ENCODE measurements around the gene FAM171A2.

Gene FAM171A2

GRCh38 chr17:44318077-44318892 is 45.4 kb downstream of the FAM171A2 start:
- no peak for DNase-seq

- DNase-seq, result no peak
Measured at GRCh38 chr17:44317545-44317944, 46.1 kb downstream of the FAM171A2 start.

GRCh38 chr17:44315760-44316731 is 47.6 kb downstream of the FAM171A2 start:
- no peak for DNase-seq

- DNase-seq, result no peak
Measured at GRCh38 chr17:44314869-44315661, 48.6 kb downstream of the FAM171A2 start.

- DNase-seq, result no peak
Measured at GRCh38 chr17:44314524-44314868, 49.2 kb downstream of the FAM171A2 start.

- DNase-seq, result no peak
Measured at GRCh38 chr17:44314031-44314430, 49.6 kb downstream of the FAM171A2 start.

- no peak for DNase-seq
Measured at GRCh38 chr17:44312396-44313104, 51.1 kb downstream of the FAM171A2 start.

- no peak for DNase-seq
Measured at GRCh38 chr17:44311562-44312181, 52.0 kb downstream of the FAM171A2 start.

GRCh38 chr17:44310609-44311376 is 52.9 kb downstream of the FAM171A2 start:
- DNase-seq, result no peak

- DNase-seq, result no peak
Measured at GRCh38 chr17:44310188-44310587, 53.5 kb downstream of the FAM171A2 start.

- no peak for DNase-seq
Measured at GRCh38 chr17:44309472-44309871, 54.2 kb downstream of the FAM171A2 start.

GRCh38 chr17:44308865-44309264 is 54.8 kb downstream of the FAM171A2 start:
- no peak for DNase-seq

GRCh38 chr17:44308320-44308818 is 55.3 kb downstream of the FAM171A2 start, which contains the start of gene RUNDC3A:
TSS of gene RUNDC3A (plus strand) at chr17:44308601. CDS start at chr17:44308833, 232 bp downstream.
- peak; percentile 86 for DNase-seq

GRCh38 chr17:44307387-44308186 is 56.1 kb downstream of the FAM171A2 start:
- no peak for DNase-seq

- no peak for DNase-seq
Measured at GRCh38 chr17:44304651-44305050, 59.0 kb downstream of the FAM171A2 start.
